HCT116 (cell line): ENCODE measurements around the gene MIA3. TPM values are rescaled to one million over a fixed set of nuclear protein-coding genes. Genes with fewer than 3 reads are reported as not detected.

Experiments
- ATAC-seq: fragments of 200-7000 bp; cut with Tn5 transposase; 2 replicates; pipeline ENCODE4 v1.9.1; 2020; ENCODE audit warnings: mild to moderate bottlenecking, moderate library complexity
- BruUV-seq: library from RNA; stranded (reverse); fragments of 400-500 nt; replicated peaks from 2 replicates; lab custom pipeline; 2021; lab: Mats Ljungman, UMichigan
- CTCF ChIA-PET: fragments of 300-600 bp; sonication (Branson Sonifier 250); formaldehyde crosslinking; loops from one replicate; lab custom pipeline; 2021; ENCODE audit warnings: antibody characterized with exemption; lab: Charles Lee
- POLR2A ChIA-PET: fragments of 300-600, 350-600 bp; sonication (Branson Sonifier 250); formaldehyde crosslinking; loops from one replicate; lab custom pipeline; 2021; ENCODE audit warnings: antibody characterized with exemption; lab: Charles Lee
- RAD21 ChIA-PET, 2 experiments: fragments of 300-600 bp; sonication (Branson Sonifier 250); formaldehyde crosslinking; loops; one replicate each; lab custom pipeline; 2023; ENCODE audit warnings: low total read pairs in 2 of 2; ENCODE audit not compliant: uncharacterized antibody in 2 of 2, unreplicated experiment in 2 of 2, low non-redundant PET in 1 of 2; lab: Charles Lee
- DNase-seq: peaks from one replicate; pipeline ENCODE4 v3.0.0-alpha.2; 2010; ENCODE audit warnings: low read depth, low spot score
- H2AFZ ChIP-seq: fragments of 200-600 bp; shearing (Covaris generic), sonication (generic); 2 replicates; pipeline ENCODE4 v1.6.1; 2017; ENCODE audit warnings: low read depth, mixed run types, mixed read lengths, antibody characterized with exemption, low read length; ENCODE audit not compliant: poor library complexity, severe bottlenecking
- H3K27ac ChIP-seq: 2 replicates; pipeline ENCODE4 v1.5.1; 2012; ENCODE audit warnings: low read depth, low read length
- H3K27me3 ChIP-seq: fragments of 200-600 bp; sonication (generic); 2 replicates; pipeline ENCODE4 v1.6.1; 2016; ENCODE audit warnings: mixed run types, low read length, mixed read lengths; ENCODE audit not compliant: insufficient read depth
- H3K36me3 ChIP-seq, 2 experiments: fragments of 200-500 bp in 1 of 2; fragments of 200-600 bp in 1 of 2; sonication (Bioruptor generic) in 1 of 2; sonication (generic) in 1 of 2; 2 replicates each; pipeline versions ENCODE4 v1.5.1 to v1.6.1; 2014 to 2016; ENCODE audit warnings: low read length in 2 of 2, inconsistent platforms in 1 of 2, mixed read lengths in 1 of 2, mixed run types in 1 of 2; ENCODE audit not compliant: insufficient read depth in 2 of 2, control insufficient read depth in 1 of 2
- H3K4me1 ChIP-seq, 2 experiments: fragments of 200-600 bp in 1 of 2; sonication (generic) in 1 of 2; 2 replicates each; pipeline versions ENCODE4 v1.5.1 to v1.6.1; 2012 to 2017; ENCODE audit warnings: low read length in 2 of 2, inconsistent platforms in 1 of 2, mild to moderate bottlenecking in 1 of 2, mixed read lengths in 1 of 2, mixed run types in 1 of 2, moderate library complexity in 1 of 2; ENCODE audit not compliant: insufficient read depth in 2 of 2, control insufficient read depth in 1 of 2
- H3K4me2 ChIP-seq: fragments of 200-600 bp; sonication (generic); 2 replicates; pipeline ENCODE4 v1.6.1; 2017; ENCODE audit warnings: mixed run types, low read length, mixed read lengths
- H3K4me3 ChIP-seq, 2 experiments: fragments of 200-600 bp in 1 of 2; sonication (generic) in 1 of 2; replicated peaks in 1 of 2; 2 replicates each; pipeline ENCODE4 v1.5.1; 2011 to 2016; ENCODE audit warnings: low read length in 2 of 2, control low read depth in 1 of 2, low read depth in 1 of 2, mild to moderate bottlenecking in 1 of 2, mixed read lengths in 1 of 2, mixed run types in 1 of 2
- H3K79me2 ChIP-seq: fragments of 200-600 bp; sonication (generic); 2 replicates; pipeline ENCODE4 v1.6.1; 2017; ENCODE audit warnings: mild to moderate bottlenecking, mixed run types, low read length, moderate library complexity, mixed read lengths; ENCODE audit not compliant: insufficient read depth
- H3K9ac ChIP-seq: fragments of 200-600 bp; sonication (generic); 2 replicates; pipeline ENCODE4 v1.6.1; 2016; ENCODE audit warnings: low read length, mixed read lengths
- H3K9me2 ChIP-seq: fragments of 200-600 bp; sonication (generic), shearing (Covaris generic); 2 replicates; pipeline ENCODE4 v1.6.1; 2017; ENCODE audit warnings: mixed run types, mild to moderate bottlenecking, moderate library complexity; ENCODE audit not compliant: insufficient read depth
- H3K9me3 ChIP-seq, 2 experiments: fragments of 200-500 bp in 1 of 2; fragments of 200-600 bp in 1 of 2; sonication (Bioruptor generic) in 1 of 2; sonication (generic) in 1 of 2; 2 replicates each; pipeline ENCODE4 v1.6.1; 2014 to 2017; ENCODE audit warnings: low read length in 2 of 2, mixed read lengths in 2 of 2, inconsistent platforms in 1 of 2, low read depth in 1 of 2, mild to moderate bottlenecking in 1 of 2, mixed run types in 1 of 2, moderate library complexity in 1 of 2; ENCODE audit not compliant: control insufficient read depth in 1 of 2, insufficient read depth in 1 of 2
- H4K20me1 ChIP-seq: fragments of 200-600 bp; sonication (generic), shearing (Covaris generic); 2 replicates; pipeline ENCODE4 v1.6.1; 2017; ENCODE audit warnings: mixed run types, mild to moderate bottlenecking, moderate library complexity; ENCODE audit not compliant: insufficient read depth
- EZH2phosphoT487 ChIP-seq: fragments of 200-600 bp; IDR thresholded peaks from 2 replicates; pipeline ENCODE4 v1.6.1; 2018; ENCODE audit warnings: antibody characterized with exemption, borderline replicate concordance
- FOSL1 ChIP-seq: IDR thresholded peaks from 2 replicates; pipeline ENCODE4 v1.6.1; 2012; ENCODE audit warnings: low read depth
- JUND ChIP-seq: IDR thresholded peaks from 2 replicates; pipeline ENCODE4 v1.6.1; 2012
- POLR2AphosphoS5 ChIP-seq: IDR thresholded peaks from 2 replicates; pipeline ENCODE4 v1.6.1; 2011; ENCODE audit warnings: mild to moderate bottlenecking, low read depth, low read length, moderate library complexity
- RAD21 ChIP-seq: IDR thresholded peaks from 2 replicates; pipeline ENCODE4 v1.6.1; 2012; ENCODE audit warnings: low read depth, mild to moderate bottlenecking
- SIN3A ChIP-seq: IDR thresholded peaks from 2 replicates; pipeline ENCODE4 v1.6.1; 2012; ENCODE audit warnings: low read depth
- SP1 ChIP-seq: IDR thresholded peaks from 2 replicates; pipeline ENCODE4 v1.6.1; 2012; ENCODE audit warnings: low read depth
- SRF ChIP-seq: IDR thresholded peaks from 2 replicates; pipeline ENCODE4 v1.6.1; 2012; ENCODE audit warnings: low read depth
- TCF7L2 ChIP-seq: IDR thresholded peaks from 2 replicates; pipeline ENCODE4 v1.7.0; 2011; ENCODE audit warnings: borderline replicate concordance, inconsistent platforms; ENCODE audit not compliant: insufficient read depth, insufficient read length; ENCODE audit errors: extremely low read depth
- ZFX ChIP-seq: fragments of 450-650 bp; IDR thresholded peaks from 2 replicates; pipeline ENCODE4 v1.6.1; 2017
- intact Hi-C: fragments of 100-400 bp; cut with micrococcal nuclease; formaldehyde crosslinking; loops from 2 replicates; pipeline ENCODE4 v1.10.0; 2022
- total RNA-seq: library from RNA; stranded (reverse); gene quantifications from one replicate; pipeline ENCODE4 v1.2.1, GENCODE V29; 2021; ENCODE audit not compliant: unreplicated experiment
- TF ChIP-seq, protein P1 (sequence below): IDR thresholded peaks from 2 replicates; pipeline ENCODE4 v1.6.1; 2012
- TF ChIP-seq, protein P2 (sequence below), 3 experiments: fragments of 200-600 bp in 1 of 3; sonication (generic) in 1 of 3; IDR thresholded peaks in 2 of 3; conservative IDR thresholded peaks in 1 of 3; 2 replicates each; pipeline ENCODE4 v1.5.1; 2012 to 2017; ENCODE audit warnings: low read depth in 2 of 3, low read length in 2 of 3, antibody characterized with exemption in 1 of 3, borderline replicate concordance in 1 of 3, control low read depth in 1 of 3, mild to moderate bottlenecking in 1 of 3, mixed read lengths in 1 of 3, mixed run types in 1 of 3, moderate library complexity in 1 of 3; ENCODE audit not compliant: insufficient read depth in 1 of 3

MIA3 gene
- total RNA-seq, 1 experiment from 2014 or later, result 62.7 TPM

DNA sequence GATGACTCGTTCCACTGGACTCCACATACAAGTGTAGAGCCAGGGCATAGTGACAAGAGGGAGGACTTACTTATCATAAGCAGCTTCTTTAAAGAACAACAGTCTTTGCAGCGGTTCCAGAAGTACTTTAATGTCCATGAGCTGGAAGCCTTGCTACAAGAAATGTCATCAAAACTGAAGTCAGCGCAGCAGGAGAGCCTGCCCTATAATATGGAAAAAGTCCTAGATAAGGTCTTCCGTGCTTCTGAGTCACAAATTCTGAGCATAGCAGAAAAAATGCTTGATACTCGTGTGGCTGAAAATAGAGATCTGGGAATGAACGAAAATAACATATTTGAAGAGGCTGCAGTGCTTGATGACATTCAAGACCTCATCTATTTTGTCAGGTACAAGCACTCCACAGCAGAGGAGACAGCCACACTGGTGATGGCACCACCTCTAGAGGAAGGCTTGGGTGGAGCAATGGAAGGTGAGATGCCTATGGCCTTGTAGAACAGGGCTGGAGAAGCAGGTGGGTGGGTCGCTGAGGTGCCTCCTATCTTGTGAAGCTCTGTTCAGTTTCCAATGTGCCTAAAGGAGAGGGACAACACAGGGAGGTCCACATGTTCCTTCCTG lies 12.1 kb downstream of the MIA3 start:
- Histone ChIP-seq H3K27me3 (no peaks in the 10 kb centered on the region), H3K36me3 (peaks cover 7 to 24% of the 10 kb centered on the region in 2 experiments; a peak in 3 of 4 replicates), H4K20me1 (no peaks in the 10 kb centered on the region), H2AFZ (no peak overlapping the region), H3K9me3 (no peaks in the 10 kb centered on the region), H3K9me2 (no peaks in the 10 kb centered on the region), H3K27ac (no peak overlapping the region), H3K4me2 (no peak overlapping the region), H3K4me3 (no peak overlapping the region), H3K9ac (no peak overlapping the region), H3K4me1 (no peaks in the 10 kb centered on the region), H3K79me2 (no peaks in the 10 kb centered on the region)
- BruUV-seq, result no TSS peak
- no peak for ATAC-seq
- intact Hi-C loops, result no loop called here
- TF ChIP-seq FOSL1, result no peak
- no peak for TF ChIP-seq EZH2phosphoT487
- TF ChIP-seq, protein P1, sequence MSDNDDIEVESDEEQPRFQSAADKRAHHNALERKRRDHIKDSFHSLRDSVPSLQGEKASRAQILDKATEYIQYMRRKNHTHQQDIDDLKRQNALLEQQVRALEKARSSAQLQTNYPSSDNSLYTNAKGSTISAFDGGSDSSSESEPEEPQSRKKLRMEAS, result no peak
- TF ChIP-seq, protein P2, sequence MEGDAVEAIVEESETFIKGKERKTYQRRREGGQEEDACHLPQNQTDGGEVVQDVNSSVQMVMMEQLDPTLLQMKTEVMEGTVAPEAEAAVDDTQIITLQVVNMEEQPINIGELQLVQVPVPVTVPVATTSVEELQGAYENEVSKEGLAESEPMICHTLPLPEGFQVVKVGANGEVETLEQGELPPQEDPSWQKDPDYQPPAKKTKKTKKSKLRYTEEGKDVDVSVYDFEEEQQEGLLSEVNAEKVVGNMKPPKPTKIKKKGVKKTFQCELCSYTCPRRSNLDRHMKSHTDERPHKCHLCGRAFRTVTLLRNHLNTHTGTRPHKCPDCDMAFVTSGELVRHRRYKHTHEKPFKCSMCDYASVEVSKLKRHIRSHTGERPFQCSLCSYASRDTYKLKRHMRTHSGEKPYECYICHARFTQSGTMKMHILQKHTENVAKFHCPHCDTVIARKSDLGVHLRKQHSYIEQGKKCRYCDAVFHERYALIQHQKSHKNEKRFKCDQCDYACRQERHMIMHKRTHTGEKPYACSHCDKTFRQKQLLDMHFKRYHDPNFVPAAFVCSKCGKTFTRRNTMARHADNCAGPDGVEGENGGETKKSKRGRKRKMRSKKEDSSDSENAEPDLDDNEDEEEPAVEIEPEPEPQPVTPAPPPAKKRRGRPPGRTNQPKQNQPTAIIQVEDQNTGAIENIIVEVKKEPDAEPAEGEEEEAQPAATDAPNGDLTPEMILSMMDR (IDR thresholded peaks at IDR 0.05 in 2 of 3, conservative IDR thresholded peaks at IDR 0.05 in 1 of 3; ENCODE audit: borderline replicate concordance in 1 of 3, insufficient read depth in 1 of 3, low read depth in 2 of 3, low read length in 2 of 3), result no peak
- no peak for TF ChIP-seq RAD21
- TF ChIP-seq SRF, result no peak
- no peak for TF ChIP-seq SIN3A
- no peak for TF ChIP-seq ZFX
- no peak for TF ChIP-seq POLR2AphosphoS5
- no peak for TF ChIP-seq TCF7L2
- TF ChIP-seq JUND, result no peak
- no peak for TF ChIP-seq SP1
- POLR2A ChIA-PET, result no interaction called here
- CTCF ChIA-PET, result no interaction called here
- RAD21 ChIA-PET, result no interaction called here
- no peak for DNase-seq
